Astrocyte of the cerebellum (primary cell): Measurements from ENCODE around the gene PXDC1.

Experiments used
- DNase-seq: peaks from one replicate; pipeline ENCODE4 v3.0.0-alpha.2; 2011; ENCODE audit warnings: low read depth
- H3K4me3 ChIP-seq: 2 replicates; pipeline ENCODE4 v1.5.1; 2011; ENCODE audit warnings: mild to moderate bottlenecking, low read depth, low read length, moderate library complexity
- CTCF ChIP-seq: IDR thresholded peaks from 2 replicates; pipeline ENCODE4 v1.5.1; 2012; ENCODE audit warnings: low read length, low read depth, moderate library complexity, mild to moderate bottlenecking; ENCODE audit errors: missing control alignments
- in situ Hi-C: cut with HindIII; loops from 2 replicates; pipeline ENCODE4 v1.10.0; 2017; ENCODE audit warnings: low sequenced_read_pairs

The PXDC1 gene

GRCh38 chr6:3729603-3730344, 21.7 kb downstream of the PXDC1 start:
- no peak for TF ChIP-seq CTCF
- no peak overlapping the region for H3K4me3 ChIP-seq
- DNase-seq = no peak
- in situ Hi-C loops = no loop called here

DNA sequence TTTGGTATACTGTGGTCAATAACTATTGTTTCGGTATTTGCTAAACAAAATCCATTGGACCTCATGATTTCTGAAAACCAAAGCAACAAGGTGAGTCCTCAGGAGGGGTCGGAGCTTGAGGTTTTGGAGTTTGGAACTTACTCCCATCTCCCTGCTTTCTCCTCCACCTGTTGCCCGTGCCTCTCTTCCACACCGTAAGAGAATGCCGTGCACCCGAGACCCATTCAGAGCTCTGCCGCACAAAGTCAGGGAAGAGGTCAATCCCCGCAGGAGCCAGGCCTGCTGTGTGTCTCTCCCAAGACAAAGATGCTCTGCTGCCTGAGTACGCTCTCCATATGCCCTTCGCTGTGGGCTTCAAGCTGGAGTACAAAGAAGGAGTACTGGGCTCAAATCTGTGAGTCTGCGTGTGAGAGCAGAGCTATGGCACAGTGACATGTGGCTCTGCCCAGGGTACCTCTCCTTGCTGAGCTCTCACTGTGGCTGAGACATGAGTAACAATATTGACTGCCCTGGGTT, 23.9 kb downstream of the PXDC1 start:
- in situ Hi-C loops = no loop called here
- TF ChIP-seq CTCF = no peak
- no peak overlapping the region for H3K4me3 ChIP-seq
- no peak for DNase-seq

DNA sequence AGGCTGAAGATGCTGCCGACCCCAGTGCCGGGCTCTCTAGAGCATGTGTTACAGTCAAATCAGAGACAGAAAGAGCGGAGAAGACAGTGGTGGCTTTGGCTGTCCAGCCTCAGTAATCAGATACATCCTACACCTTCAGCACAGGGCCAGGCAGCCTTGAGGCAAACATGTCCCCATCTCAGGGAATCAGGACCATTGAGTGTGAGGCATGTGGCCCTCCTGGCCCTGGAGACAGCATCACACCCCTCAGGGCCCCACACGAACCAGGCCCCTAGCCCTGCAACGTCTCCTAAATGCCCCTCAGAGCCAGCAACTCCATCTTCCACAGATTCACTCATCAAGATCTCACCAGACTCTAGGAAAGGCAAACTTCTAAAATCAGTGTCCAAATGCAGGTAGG, 24.5 kb downstream of the PXDC1 start:
- TF ChIP-seq CTCF = no peak
- in situ Hi-C loops = no loop called here
- no peak overlapping the region for H3K4me3 ChIP-seq
- DNase-seq = no peak

GRCh38 chr6:3726421-3726820, 25.1 kb downstream of the PXDC1 start:
- no peak for DNase-seq
- H3K4me3 ChIP-seq = no peak overlapping the region
- no peak for TF ChIP-seq CTCF
- in situ Hi-C loops = no loop called here

- in situ Hi-C loops = no loop called here
- TF ChIP-seq CTCF = no peak
- no peak overlapping the region for H3K4me3 ChIP-seq
- no peak for DNase-seq
Measured at GRCh38 chr6:3725145-3726047, 26.1 kb downstream of the PXDC1 start.

- in situ Hi-C loops = no loop called here
- no peak for DNase-seq
- no peak overlapping the region for H3K4me3 ChIP-seq
- TF ChIP-seq CTCF = no peak
Measured at GRCh38 chr6:3724451-3725144, 26.9 kb downstream of the PXDC1 start.
